Duodenal mucosa (tissue), 2 donors: ENCODE data around the gene STARD3.
"Not testable (repeated sequence)": the region's sequence is repeated elsewhere in the genome, so short reads cannot be mapped to it uniquely, and the experiment has no call there.

Experiments used
- H3K27ac ChIP-seq: one replicate; pipeline ENCODE4 v1.7.0; 2013; ENCODE audit warnings: low read depth, low read length
- H3K27me3 ChIP-seq, 2 donors: one replicate each; pipeline ENCODE4 v1.7.0; 2013; ENCODE audit warnings: low read length in 2 of 2, control low read depth in 1 of 2; ENCODE audit not compliant: insufficient read depth in 2 of 2, control insufficient read depth in 1 of 2
- H3K36me3 ChIP-seq, 2 donors: one replicate each; pipeline ENCODE4 v1.7.0; 2013; ENCODE audit warnings: low read length in 2 of 2, control low read depth in 1 of 2; ENCODE audit not compliant: insufficient read depth in 2 of 2, control insufficient read depth in 1 of 2
- H3K4me1 ChIP-seq, 2 donors: one replicate each; pipeline ENCODE4 v1.7.0; 2013; ENCODE audit warnings: low read length in 2 of 2, control low read depth in 1 of 2; ENCODE audit not compliant: insufficient read depth in 2 of 2, control insufficient read depth in 1 of 2
- H3K4me3 ChIP-seq, 2 donors: one replicate each; pipeline ENCODE4 v1.7.0; 2013; ENCODE audit warnings: low read length in 2 of 2, low read depth in 1 of 2
- H3K9ac ChIP-seq, 2 donors: one replicate each; pipeline ENCODE4 v1.7.0; 2013; ENCODE audit warnings: low read length in 2 of 2, low read depth in 1 of 2
- H3K9me3 ChIP-seq, 2 donors: one replicate each; pipeline ENCODE4 v1.7.0; 2013; ENCODE audit warnings: low read length in 2 of 2, control low read depth in 1 of 2; ENCODE audit not compliant: control insufficient read depth in 1 of 2

Gene STARD3

DNA sequence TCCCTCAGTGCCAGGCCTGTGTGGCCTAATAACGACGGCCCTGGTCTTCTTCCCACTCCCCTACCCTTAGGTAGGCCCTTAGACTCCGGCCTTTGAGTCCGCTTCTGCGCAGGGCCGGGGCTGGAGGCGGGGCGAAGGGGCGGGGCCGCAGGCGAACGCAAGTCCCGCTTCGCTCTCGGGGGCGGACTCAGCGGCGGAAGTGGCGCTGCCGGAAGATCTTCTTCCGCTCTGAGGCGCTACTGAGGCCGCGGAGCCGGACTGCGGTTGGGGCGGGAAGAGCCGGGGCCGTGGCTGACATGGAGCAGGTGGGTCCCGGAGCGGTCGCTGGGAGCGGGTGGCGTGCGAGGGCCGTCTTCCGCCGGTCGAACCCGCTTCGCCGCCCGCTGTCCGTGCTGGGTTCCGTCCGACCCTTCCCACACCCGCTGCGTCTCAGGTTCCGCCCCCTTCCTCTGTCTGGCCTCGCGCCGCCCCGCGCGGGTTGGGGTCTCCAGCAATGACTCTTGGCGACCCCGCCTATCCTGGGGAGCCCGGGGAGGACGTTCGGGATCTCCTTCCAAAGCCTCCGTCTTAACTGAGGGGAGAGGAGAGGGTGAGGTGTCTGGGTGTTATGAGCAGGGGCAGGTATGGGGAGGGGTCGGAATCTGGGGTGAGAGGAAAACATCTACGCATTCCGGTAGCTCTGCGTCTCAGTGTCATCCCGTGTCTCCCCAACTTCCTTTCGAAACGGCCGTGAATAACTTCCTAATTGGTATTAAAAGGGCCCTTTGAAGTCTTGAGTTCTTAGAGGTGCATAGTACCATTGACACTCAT lies at the start of gene STARD3:
Gene STARD3 (plus strand): TSS at position 218 of the 810 bp plus-strand sequence. CDS start 16,388 bp downstream, outside the sequence.
- Histone ChIP-seq H3K9me3 (no peaks in the 10 kb centered on the region), H3K9ac (peak within 1 kb of the TSS; percentile 77 to 89), H3K4me1 (peaks cover 54 to 63% of the 10 kb centered on the region in 2 donors), H3K4me3 (peak within 1 kb of the TSS; percentile 91 to 99), H3K36me3 (peaks cover 5 to 17% of the 10 kb centered on the region in 2 donors), H3K27ac (peak within 1 kb of the TSS; percentile 86), H3K27me3 (no peaks in the 10 kb centered on the region)

- not testable (repeated sequence) for H3K36me3 ChIP-seq, H3K4me3 ChIP-seq, H3K9ac ChIP-seq, H3K9me3 ChIP-seq, H3K4me1 ChIP-seq, H3K27ac ChIP-seq
- peaks cover 7 to 10% of the 10 kb centered on the region in 2 donors for H3K27me3 ChIP-seq
Observed at GRCh38 chr17:39590180-39590579, 46.8 kb upstream of the STARD3 start.

DNA sequence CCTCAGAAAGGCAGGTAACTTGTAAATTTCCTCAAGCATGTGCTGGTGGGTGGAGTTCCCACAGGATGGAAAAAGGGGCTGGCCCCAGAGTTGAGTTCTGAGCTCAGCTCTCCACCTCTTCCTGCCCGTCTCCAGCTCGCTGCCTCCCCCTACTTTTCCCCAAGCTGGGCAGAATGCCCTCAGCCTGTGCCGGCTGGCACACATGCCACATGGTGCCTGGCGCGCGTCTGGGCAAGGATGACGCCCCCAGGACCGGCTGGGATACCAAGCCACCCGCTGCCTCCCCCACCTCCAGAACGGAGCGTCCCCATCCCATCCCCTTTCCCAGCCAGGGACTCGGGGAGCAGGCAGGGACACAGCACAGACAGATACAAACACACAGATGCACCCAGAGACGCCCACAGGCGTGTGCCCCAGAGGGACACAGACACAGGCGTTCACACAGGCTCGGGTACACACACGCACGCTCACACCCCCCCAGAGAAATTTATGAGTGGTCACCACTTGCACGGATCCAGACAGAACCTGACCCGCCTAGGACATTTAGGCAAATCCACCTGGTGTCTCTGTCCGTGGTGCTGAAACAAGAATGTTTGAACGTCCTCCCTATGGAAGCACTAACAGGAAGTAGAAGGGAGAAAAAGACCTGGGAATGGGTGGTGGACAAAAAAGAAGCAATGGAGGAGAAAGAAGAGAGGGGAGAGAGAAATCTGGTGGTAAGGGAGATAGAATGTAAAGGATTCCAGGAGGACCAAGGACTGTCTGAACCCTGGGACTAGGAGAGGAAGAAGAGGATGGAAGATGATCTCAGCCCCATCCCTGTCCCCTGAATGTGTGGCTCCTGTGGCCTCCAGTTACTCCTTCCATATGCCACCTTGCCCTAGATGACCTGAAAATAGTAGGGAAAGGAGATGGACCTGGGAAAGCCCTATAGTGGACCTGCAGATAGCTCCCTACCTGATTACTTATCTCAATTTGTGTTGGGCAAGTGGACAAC lies 44.7 kb upstream of the STARD3 start:
- Histone ChIP-seq H3K4me1 (no peaks in the 10 kb centered on the region), H3K36me3 (no peaks in the 10 kb centered on the region)

GRCh38 chr17:39593371-39593770 lies 43.6 kb upstream of the STARD3 start:
- Histone ChIP-seq H3K4me1 (no peaks in the 10 kb centered on the region), H3K36me3 (no peaks in the 10 kb centered on the region), H3K27ac (no peak overlapping the region), H3K4me3 (no peak overlapping the region), H3K9ac (no peak overlapping the region), H3K9me3 (no peaks in the 10 kb centered on the region), H3K27me3 (peaks cover 37 to 39% of the 10 kb centered on the region in 2 donors)

More for the DNA sequence above, 44.7 kb upstream of the STARD3 start:
- Histone ChIP-seq H3K4me3 (no peak overlapping the region), H3K27ac (no peak overlapping the region), H3K9me3 (no peaks in the 10 kb centered on the region), H3K27me3 (peaks cover 27 to 28% of the 10 kb centered on the region in 2 donors), H3K9ac (no peak overlapping the region)

GRCh38 chr17:39595294-39595693 lies 41.6 kb upstream of the STARD3 start:
- peaks cover 0 to 7% of the 10 kb centered on the region in 2 donors for H3K4me1 ChIP-seq
- H3K36me3 ChIP-seq = no peaks in the 10 kb centered on the region
- no peaks in the 10 kb centered on the region for H3K9me3 ChIP-seq
- H3K27me3 ChIP-seq = peaks cover 56 to 58% of the 10 kb centered on the region in 2 donors
- no peak overlapping the region for H3K27ac ChIP-seq
- no peak overlapping the region for H3K9ac ChIP-seq
- H3K4me3 ChIP-seq = no peak overlapping the region

DNA sequence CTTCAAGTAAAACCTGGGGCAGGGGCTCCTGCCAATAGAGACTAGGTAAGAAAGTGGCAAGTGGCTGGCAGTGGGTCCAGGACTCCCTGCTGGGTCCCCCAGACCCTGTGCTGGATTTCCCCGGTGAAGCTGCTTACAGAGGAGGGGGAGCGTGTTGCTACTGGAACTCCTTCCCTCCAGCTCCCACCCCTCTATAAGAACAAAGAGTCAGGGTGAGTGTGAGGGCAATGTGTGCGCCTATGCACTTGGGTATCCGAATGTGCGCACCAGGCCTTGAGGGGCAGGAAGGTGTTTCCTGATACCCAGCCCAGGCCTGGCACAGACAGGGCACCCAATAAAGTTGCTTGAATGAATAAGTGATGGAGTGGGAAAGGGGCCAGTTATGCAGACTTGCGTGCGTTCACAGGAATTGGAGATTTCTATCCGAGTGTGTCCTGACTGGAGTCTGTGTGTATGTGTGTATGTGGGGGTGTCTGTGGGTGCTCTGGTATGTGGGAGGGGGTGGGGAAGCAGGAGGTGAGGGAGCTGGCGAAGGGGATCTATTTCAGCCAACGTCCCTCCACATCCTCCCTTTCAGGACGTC lies 40.9 kb upstream of the STARD3 start:
- no peak overlapping the region for H3K27ac ChIP-seq
- no peak overlapping the region for H3K9ac ChIP-seq
- peaks cover 63 to 65% of the 10 kb centered on the region in 2 donors for H3K27me3 ChIP-seq
- H3K4me3 ChIP-seq = no peak overlapping the region
- peaks cover 0 to 7% of the 10 kb centered on the region in 2 donors for H3K4me1 ChIP-seq
- H3K36me3 ChIP-seq = no peaks in the 10 kb centered on the region
- no peaks in the 10 kb centered on the region for H3K9me3 ChIP-seq

DNA sequence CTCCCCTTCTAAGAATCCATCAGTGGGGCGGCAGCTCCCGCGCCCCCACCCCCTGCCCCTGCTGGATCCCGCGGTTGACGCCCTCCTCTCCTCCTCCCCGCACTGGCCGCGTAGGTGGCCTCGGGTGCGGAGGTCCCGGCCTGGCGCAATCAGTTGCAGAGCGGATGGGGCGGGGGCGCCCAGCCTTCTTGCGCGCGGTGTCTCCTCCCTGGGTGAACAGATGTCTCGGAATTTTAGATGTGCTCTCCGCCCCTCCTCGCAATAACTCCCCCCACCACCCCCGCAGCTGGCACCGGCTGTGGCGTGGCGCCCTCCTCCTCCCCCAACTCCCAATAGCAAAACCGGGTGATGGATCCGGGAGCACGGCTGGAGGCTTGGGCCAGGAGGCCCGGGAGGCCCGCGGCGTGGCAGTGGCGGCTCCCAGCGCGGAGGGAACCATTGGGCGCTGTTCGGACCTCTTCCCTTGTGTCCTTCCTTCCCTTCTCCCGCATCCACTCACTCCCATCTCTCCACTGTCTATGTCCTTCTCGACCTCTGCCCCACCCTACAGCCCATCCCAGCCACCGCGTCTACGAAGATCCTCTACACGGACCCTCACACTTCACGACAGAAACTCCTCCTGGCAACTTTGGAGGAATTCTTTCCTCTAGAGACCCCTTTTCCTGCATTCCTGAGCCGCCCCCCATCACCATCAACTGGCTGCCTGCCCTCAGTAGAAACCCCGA lies 40.2 kb upstream of the STARD3 start:
- H3K27me3 ChIP-seq = peaks cover 66 to 72% of the 10 kb centered on the region in 2 donors
- H3K9ac ChIP-seq = no peak overlapping the region
- peaks cover 0 to 7% of the 10 kb centered on the region in 2 donors for H3K4me1 ChIP-seq
- no peaks in the 10 kb centered on the region for H3K9me3 ChIP-seq
- no peak overlapping the region for H3K4me3 ChIP-seq
- no peaks in the 10 kb centered on the region for H3K36me3 ChIP-seq
- H3K27ac ChIP-seq = no peak overlapping the region

GRCh38 chr17:39597372-39598046 lies 39.4 kb upstream of the STARD3 start:
- Histone ChIP-seq H3K9ac (no peak overlapping the region), H3K27me3 (peaks cover 74 to 80% of the 10 kb centered on the region in 2 donors), H3K36me3 (no peaks in the 10 kb centered on the region), H3K4me3 (no peak overlapping the region), H3K27ac (no peak overlapping the region), H3K9me3 (no peaks in the 10 kb centered on the region), H3K4me1 (peaks cover 0 to 7% of the 10 kb centered on the region in 2 donors)

DNA sequence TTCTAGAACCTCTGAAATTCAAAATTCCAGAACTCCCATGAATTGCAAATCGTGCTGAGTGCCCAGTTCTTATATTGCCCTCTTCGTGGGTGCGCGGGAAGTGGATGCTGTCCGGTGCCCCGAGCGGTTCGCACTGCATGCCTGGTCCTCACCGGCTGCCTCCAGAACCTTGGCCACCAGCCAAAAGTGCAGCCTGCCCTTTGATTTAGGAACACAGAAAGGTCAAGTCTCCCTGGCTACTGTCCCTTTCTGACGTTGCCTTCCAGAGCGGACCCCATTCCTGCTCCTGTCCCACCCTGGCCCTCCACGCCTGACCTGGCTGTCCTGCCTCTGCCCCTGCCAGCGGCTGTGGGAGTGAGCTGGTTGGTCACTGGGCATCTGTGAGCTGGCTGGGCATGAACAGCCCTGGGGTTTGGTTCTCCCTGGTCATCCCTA lies 38.9 kb upstream of the STARD3 start:
- Histone ChIP-seq H3K9ac (no peak overlapping the region), H3K27ac (no peak overlapping the region), H3K4me3 (no peak overlapping the region), H3K27me3 (peaks cover 80 to 86% of the 10 kb centered on the region in 2 donors), H3K9me3 (no peaks in the 10 kb centered on the region), H3K36me3 (no peaks in the 10 kb centered on the region), H3K4me1 (peaks cover 0 to 7% of the 10 kb centered on the region in 2 donors)
